Activated naive CD8-positive, alpha-beta T cell treated with anti-CD3 and anti-CD28 coated beads, Interleukin-2, amount 10 ng/mL, durations not matched to agents 7 days and 5 days (primary cell): ENCODE results near the gene RNU5B-1. TPM values are rescaled to one million over a fixed set of nuclear protein-coding genes. Genes with fewer than 3 reads are reported as not detected.
A peak's percentile ranks its signal among the peaks of the same experiment; 100 is the strongest.

Experiments used
- ATAC-seq: fragments of 150-1000 bp; cut with Tn5 transposase; one replicate; pipeline ENCODE4 v1.10.0; 2021; ENCODE audit warnings: low read depth, moderate library complexity
- POLR2A ChIA-PET: fragments of 350-600 bp; sonication (Branson Sonifier 250); formaldehyde crosslinking; loops from one replicate; lab custom pipeline; 2021; ENCODE audit warnings: antibody characterized with exemption; lab: Charles Lee
- DNase-seq: peaks from one replicate; pipeline ENCODE4 v3.0.0; 2021
- H3K27ac Mint-ChIP-seq: one replicate; pipeline ENCODE4 v1.8.0; 2022; ENCODE audit warnings: mild to moderate bottlenecking, mixed read lengths
- H3K27me3 Mint-ChIP-seq: one replicate; pipeline ENCODE4 v1.8.0; 2022; ENCODE audit warnings: mild to moderate bottlenecking, moderate library complexity, mixed read lengths
- H3K36me3 Mint-ChIP-seq: one replicate; pipeline ENCODE4 v1.8.0; 2021; ENCODE audit warnings: mild to moderate bottlenecking, mixed read lengths
- H3K4me1 Mint-ChIP-seq: one replicate; pipeline ENCODE4 v1.8.0; 2021; ENCODE audit warnings: mixed read lengths
- H3K4me3 Mint-ChIP-seq: one replicate; pipeline ENCODE4 v1.8.0; 2022; ENCODE audit warnings: mild to moderate bottlenecking, moderate library complexity, mixed read lengths
- H3K9me3 Mint-ChIP-seq: one replicate; pipeline ENCODE4 v1.8.0; 2021; ENCODE audit warnings: mixed read lengths
- total RNA-seq, 2 experiments: library from RNA; stranded (reverse); gene quantifications; one replicate each; pipeline ENCODE4 v1.2.3, GENCODE V29; 2021

RNU5B-1 gene
- total RNA-seq, 2 experiments from 2014 or later = 27.2 to 27.3 TPM

GRCh38 chr15:65275728-65276126 is 28.8 kb upstream of the RNU5B-1 start:
- no peak overlapping the region for H3K27ac Mint-ChIP-seq
- POLR2A ChIA-PET = interaction anchor here (0.7 to 5.4 kb wide), 3 partner anchors 10 to 29 kb away, joined by 3 to 39 read pairs (median 5); partner anchors contain the start of genes PARP16 and RNU5B-1
- H3K9me3 Mint-ChIP-seq = no peaks in the 10 kb centered on the region
- no peaks in the 10 kb centered on the region for H3K27me3 Mint-ChIP-seq
- H3K4me1 Mint-ChIP-seq = peaks cover 25% of the 10 kb centered on the region
- peak; percentile 12 for ATAC-seq
- H3K4me3 Mint-ChIP-seq = no peak overlapping the region
- peaks cover 8% of the 10 kb centered on the region for H3K36me3 Mint-ChIP-seq
- DNase-seq = no peak

DNA sequence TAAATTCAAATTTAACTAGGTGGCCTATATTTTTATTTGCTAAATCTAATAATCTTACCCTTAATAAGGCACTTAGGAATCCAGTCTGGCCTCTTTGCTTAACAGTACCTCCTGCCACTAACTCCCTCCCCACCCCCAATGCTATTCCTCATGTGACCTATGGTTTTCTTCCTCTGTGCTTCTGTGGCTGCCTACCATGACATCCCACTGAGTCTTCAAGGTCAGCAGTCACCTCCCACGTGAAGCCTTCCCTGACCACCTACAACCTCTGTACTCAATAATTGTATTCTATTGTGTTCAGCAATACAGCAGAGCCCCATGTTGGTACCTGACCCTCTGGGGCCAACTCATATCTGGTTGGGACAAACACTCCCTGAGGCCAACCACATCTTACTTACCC is 27.5 kb upstream of the RNU5B-1 start:
- no peak overlapping the region for H3K27ac Mint-ChIP-seq
- no peak overlapping the region for H3K4me3 Mint-ChIP-seq
- no peak for DNase-seq
- H3K27me3 Mint-ChIP-seq = no peaks in the 10 kb centered on the region
- peaks cover 25% of the 10 kb centered on the region for H3K4me1 Mint-ChIP-seq
- POLR2A ChIA-PET = interaction anchor here (1.1 to 5.4 kb wide), 2 partner anchors 9 to 28 kb away, joined by 3 to 39 read pairs; partner anchors contain the start of genes PARP16 and RNU5B-1
- peaks cover 8% of the 10 kb centered on the region for H3K36me3 Mint-ChIP-seq
- H3K9me3 Mint-ChIP-seq = no peaks in the 10 kb centered on the region
- ATAC-seq = no peak

- no peaks in the 10 kb centered on the region for H3K27me3 Mint-ChIP-seq
Measured at GRCh38 chr15:65278480-65278879, 26.0 kb upstream of the RNU5B-1 start.

GRCh38 chr15:65285291-65286068 is 19.0 kb upstream of the RNU5B-1 start:
- H3K36me3 Mint-ChIP-seq = peaks cover 14% of the 10 kb centered on the region
- POLR2A ChIA-PET = interaction anchor here (0.6 to 4.4 kb wide), 12 partner anchors 10 to 1323 kb away, joined by 3 to 112 read pairs (median 8); partner anchors contain the start of genes CLPX, PDCD7, RNU5A-1 and RNU5B-1
- peak overlapping the region; percentile 75 for H3K4me3 Mint-ChIP-seq
- H3K9me3 Mint-ChIP-seq = no peaks in the 10 kb centered on the region
- ATAC-seq (no peak), DNase-seq (no peak)
- no peaks in the 10 kb centered on the region for H3K27me3 Mint-ChIP-seq
- H3K4me1 Mint-ChIP-seq = peaks cover 31% of the 10 kb centered on the region
- H3K27ac Mint-ChIP-seq = peak overlapping the region; percentile 83

More at GRCh38 chr15:65278480-65278879, 26.0 kb upstream of the RNU5B-1 start:
- POLR2A ChIA-PET = interaction anchor here (0.5 to 5.4 kb wide), 5 partner anchors 8 to 1108 kb away, joined by 4 to 39 read pairs (median 4); partner anchors contain the start of gene PARP16
- no peaks in the 10 kb centered on the region for H3K9me3 Mint-ChIP-seq
- DNase-seq (no peak), ATAC-seq (no peak)
- H3K27ac Mint-ChIP-seq = peak overlapping the region; percentile 7
- peaks cover 17% of the 10 kb centered on the region for H3K36me3 Mint-ChIP-seq
- H3K4me1 Mint-ChIP-seq = peaks cover 32% of the 10 kb centered on the region
- H3K4me3 Mint-ChIP-seq = no peak overlapping the region

- H3K9me3 Mint-ChIP-seq = no peaks in the 10 kb centered on the region
- DNase-seq (no peak), ATAC-seq (peak; percentile 16)
- H3K36me3 Mint-ChIP-seq = peaks cover 14% of the 10 kb centered on the region
- H3K4me3 Mint-ChIP-seq = peak overlapping the region; percentile 75
- H3K4me1 Mint-ChIP-seq = peaks cover 31% of the 10 kb centered on the region
- H3K27ac Mint-ChIP-seq = peak overlapping the region; percentile 83
- no peaks in the 10 kb centered on the region for H3K27me3 Mint-ChIP-seq
- POLR2A ChIA-PET = interaction anchor here (0.6 to 4.4 kb wide), 14 partner anchors 9 to 558 kb away, joined by 3 to 112 read pairs (median 6); partner anchors contain the start of genes CLPX, DPP8, PDCD7 and RNU5A-1
Measured at GRCh38 chr15:65286069-65286703, 18.3 kb upstream of the RNU5B-1 start.

- Mint-ChIP-seq H3K36me3 (peaks cover 14% of the 10 kb centered on the region), H3K9me3 (no peaks in the 10 kb centered on the region), H3K27me3 (no peaks in the 10 kb centered on the region), H3K4me1 (peaks cover 31% of the 10 kb centered on the region), H3K4me3 (peak within 1 kb of the TSS; percentile 75), H3K27ac (peak within 1 kb of the TSS; percentile 83)
- DNase-seq (peak; percentile 94), ATAC-seq (peak; percentile 95)
- POLR2A ChIA-PET = interaction anchor here (0.7 to 4.4 kb wide), 13 partner anchors 8 to 559 kb away, joined by 3 to 112 read pairs (median 6); partner anchors contain the start of genes CLPX, DPP8, PDCD7 and RNU5A-1
Measured at GRCh38 chr15:65286704-65287519, 17.6 kb upstream of the RNU5B-1 start, which contains the start of gene PARP16. Gene PARP16, minus strand, starts transcription at chr15:65286883. Its CDS starts 457 bp downstream, at chr15:65286426.

DNA sequence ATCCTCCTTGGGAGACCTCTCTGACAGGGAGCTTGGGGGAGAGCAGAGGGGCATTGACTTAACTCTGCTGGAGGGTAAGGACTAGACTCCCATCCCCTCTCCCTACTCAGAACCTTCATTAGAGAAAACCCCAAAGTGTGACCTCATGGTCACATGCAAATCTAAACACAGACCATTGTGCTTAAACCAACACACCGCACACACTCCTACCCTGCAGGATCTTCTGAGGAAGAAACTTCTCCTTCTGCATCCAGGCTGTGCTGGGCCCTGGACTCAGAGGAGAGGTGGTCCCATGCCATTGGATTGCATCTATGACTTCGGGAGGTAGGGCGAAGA is 17.0 kb upstream of the RNU5B-1 start:
- no peak for ATAC-seq
- H3K27ac Mint-ChIP-seq = peak overlapping the region; percentile 83
- no peak for DNase-seq
- POLR2A ChIA-PET = interaction anchor here (0.9 to 4.4 kb wide), 8 partner anchors 8 to 175 kb away, joined by 3 to 112 read pairs (median 30); partner anchors contain the start of genes CLPX, PDCD7, RNU5A-1 and RNU5B-1
- H3K9me3 Mint-ChIP-seq = no peaks in the 10 kb centered on the region
- H3K36me3 Mint-ChIP-seq = peaks cover 9% of the 10 kb centered on the region
- peak overlapping the region; percentile 75 for H3K4me3 Mint-ChIP-seq
- H3K4me1 Mint-ChIP-seq = peaks cover 29% of the 10 kb centered on the region
- no peaks in the 10 kb centered on the region for H3K27me3 Mint-ChIP-seq

DNA sequence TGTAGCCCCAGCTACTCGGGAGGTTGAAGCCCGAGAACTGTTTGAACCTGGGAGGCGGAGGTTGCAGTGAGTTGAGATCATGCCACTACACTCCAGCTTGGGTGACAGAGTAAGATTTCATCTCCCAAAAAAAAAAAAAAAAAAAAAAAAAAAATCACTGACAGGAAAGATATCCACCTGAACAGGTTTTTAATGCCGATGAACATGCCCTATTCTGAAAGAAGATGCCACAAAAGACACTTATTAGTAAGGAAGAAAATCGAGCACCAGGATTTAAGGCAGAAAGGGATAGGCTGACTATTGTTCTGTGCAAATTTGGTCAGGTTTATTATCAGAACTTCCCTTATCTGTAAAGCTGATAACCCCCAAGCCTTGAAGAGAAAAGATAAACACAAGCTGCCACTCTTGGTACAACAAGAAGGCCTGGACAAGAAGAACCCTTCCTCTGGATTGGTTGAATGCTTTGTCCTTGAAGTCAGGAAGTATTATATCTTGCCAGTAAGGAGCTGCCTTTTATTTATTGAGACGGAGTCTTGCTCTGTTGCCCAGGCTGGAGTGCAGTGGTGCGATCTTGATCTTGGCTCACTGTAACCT is 15.1 kb upstream of the RNU5B-1 start:
- Mint-ChIP-seq H3K36me3 (peaks cover 2% of the 10 kb centered on the region), H3K27me3 (no peaks in the 10 kb centered on the region), H3K4me1 (peaks cover 30% of the 10 kb centered on the region), H3K27ac (no peak overlapping the region), H3K9me3 (no peaks in the 10 kb centered on the region), H3K4me3 (no peak overlapping the region)
- no peak for DNase-seq
- ATAC-seq = no peak
- POLR2A ChIA-PET = no interaction called here

DNA sequence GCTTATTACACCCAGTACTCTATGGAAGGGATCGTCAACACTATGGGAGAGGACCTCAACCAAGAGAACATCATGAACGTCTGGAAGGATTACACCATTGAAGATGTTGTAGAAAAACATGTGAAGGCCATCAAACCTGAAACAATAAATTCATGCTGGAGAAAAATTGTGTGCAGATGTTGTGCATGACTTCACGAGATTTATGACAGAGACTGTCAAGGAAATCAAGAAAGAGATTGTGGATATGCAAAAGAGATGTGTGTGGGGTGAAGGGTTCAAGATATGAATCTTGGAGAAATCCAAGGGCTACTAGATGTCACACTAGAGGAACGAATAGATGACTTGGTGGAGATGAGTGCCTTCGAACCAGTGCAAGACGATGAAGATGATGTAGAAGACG is 14.2 kb upstream of the RNU5B-1 start:
- POLR2A ChIA-PET = no interaction called here
- no peaks in the 10 kb centered on the region for H3K27me3 Mint-ChIP-seq
- H3K4me3 Mint-ChIP-seq = no peak overlapping the region
- DNase-seq (no peak), ATAC-seq (no peak)
- H3K9me3 Mint-ChIP-seq = no peaks in the 10 kb centered on the region
- no peak overlapping the region for H3K27ac Mint-ChIP-seq
- H3K36me3 Mint-ChIP-seq = peaks cover 2% of the 10 kb centered on the region
- H3K4me1 Mint-ChIP-seq = peaks cover 31% of the 10 kb centered on the region

DNA sequence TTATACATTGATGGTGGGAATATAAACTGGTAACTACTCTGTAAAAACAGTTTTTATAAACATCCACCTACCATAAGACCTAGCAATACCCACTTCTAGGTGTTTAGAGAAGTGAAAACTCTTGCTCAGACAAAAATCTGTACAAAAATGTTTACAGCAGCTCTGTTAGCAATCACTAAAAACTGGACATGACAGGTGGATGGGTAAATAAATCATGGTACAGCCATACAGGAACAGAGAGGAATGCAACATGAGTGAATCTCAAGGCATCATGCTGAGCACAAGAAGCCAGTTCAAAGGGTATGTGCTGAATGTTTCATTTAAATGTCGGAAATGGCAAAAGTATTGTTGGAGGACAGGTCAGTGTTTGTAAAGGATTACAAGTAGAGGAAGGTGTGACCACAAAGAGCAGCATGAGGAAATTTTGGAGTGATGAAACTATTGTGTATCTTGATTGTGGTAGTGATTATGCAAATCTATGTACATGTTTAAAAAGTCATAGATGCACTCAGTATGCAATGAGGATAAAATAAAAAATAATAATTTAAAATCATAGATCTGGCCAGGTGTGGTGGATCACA is 11.4 kb upstream of the RNU5B-1 start:
- H3K27ac Mint-ChIP-seq = peak overlapping the region; percentile 10

DNA sequence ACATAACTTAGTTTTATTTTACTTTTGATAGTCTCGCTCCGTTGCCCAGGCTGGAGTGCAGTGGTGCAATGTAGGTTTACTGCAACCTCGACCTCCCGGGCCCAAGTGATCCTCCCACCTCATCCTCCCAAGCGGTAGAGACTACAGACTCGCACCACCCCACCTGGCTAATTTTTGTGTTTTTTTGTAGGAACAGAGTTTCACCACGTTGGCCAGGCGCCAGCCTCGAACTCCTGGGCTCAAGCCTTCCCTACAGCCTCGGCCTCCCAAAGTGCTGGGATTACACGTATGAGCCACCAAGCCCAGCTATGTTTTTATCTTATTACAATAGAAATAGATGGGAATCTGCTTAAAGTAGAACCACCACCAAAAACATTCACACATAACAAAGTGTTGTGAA is 5.7 kb upstream of the RNU5B-1 start:
- Mint-ChIP-seq H3K27me3 (no peaks in the 10 kb centered on the region), H3K4me3 (peak overlapping the region; percentile 84), H3K36me3 (no peaks in the 10 kb centered on the region), H3K4me1 (peaks cover 24% of the 10 kb centered on the region), H3K27ac (peak overlapping the region; percentile 65), H3K9me3 (no peaks in the 10 kb centered on the region)
- POLR2A ChIA-PET = interaction anchor here (1.4 to 5.1 kb wide), 2 partner anchors 12 to 165 kb away, joined by 4 to 70 read pairs; partner anchors contain the start of gene PARP16
- DNase-seq (no peak), ATAC-seq (no peak)

More for the DNA sequence above, 11.4 kb upstream of the RNU5B-1 start:
- ATAC-seq (no peak), DNase-seq (no peak)
- POLR2A ChIA-PET = interaction anchor here (1.4 kb wide), 1 partner anchor 12 kb away, joined by 4 read pairs; the partner anchor contains the start of gene RNU5B-1
- peaks cover 23% of the 10 kb centered on the region for H3K4me1 Mint-ChIP-seq
- H3K9me3 Mint-ChIP-seq = no peaks in the 10 kb centered on the region
- no peaks in the 10 kb centered on the region for H3K36me3 Mint-ChIP-seq
- H3K4me3 Mint-ChIP-seq = peak overlapping the region; percentile 14
- H3K27me3 Mint-ChIP-seq = no peaks in the 10 kb centered on the region
